Left forelimb (tissue), 1 donor: ENCODE results near the gene SLAIN1.
A peak's percentile ranks its signal among the peaks of the same experiment; 100 is the strongest.
"Not testable (repeated sequence)": the region's sequence is repeated elsewhere in the genome, so short reads cannot be mapped to it uniquely, and the experiment has no call there.

ENCODE experiments used
- DNase-seq: peaks from one replicate; pipeline ENCODE4 v3.0.0-alpha.2; 2018; ENCODE audit warnings: low spot score

The SLAIN1 gene

DNA sequence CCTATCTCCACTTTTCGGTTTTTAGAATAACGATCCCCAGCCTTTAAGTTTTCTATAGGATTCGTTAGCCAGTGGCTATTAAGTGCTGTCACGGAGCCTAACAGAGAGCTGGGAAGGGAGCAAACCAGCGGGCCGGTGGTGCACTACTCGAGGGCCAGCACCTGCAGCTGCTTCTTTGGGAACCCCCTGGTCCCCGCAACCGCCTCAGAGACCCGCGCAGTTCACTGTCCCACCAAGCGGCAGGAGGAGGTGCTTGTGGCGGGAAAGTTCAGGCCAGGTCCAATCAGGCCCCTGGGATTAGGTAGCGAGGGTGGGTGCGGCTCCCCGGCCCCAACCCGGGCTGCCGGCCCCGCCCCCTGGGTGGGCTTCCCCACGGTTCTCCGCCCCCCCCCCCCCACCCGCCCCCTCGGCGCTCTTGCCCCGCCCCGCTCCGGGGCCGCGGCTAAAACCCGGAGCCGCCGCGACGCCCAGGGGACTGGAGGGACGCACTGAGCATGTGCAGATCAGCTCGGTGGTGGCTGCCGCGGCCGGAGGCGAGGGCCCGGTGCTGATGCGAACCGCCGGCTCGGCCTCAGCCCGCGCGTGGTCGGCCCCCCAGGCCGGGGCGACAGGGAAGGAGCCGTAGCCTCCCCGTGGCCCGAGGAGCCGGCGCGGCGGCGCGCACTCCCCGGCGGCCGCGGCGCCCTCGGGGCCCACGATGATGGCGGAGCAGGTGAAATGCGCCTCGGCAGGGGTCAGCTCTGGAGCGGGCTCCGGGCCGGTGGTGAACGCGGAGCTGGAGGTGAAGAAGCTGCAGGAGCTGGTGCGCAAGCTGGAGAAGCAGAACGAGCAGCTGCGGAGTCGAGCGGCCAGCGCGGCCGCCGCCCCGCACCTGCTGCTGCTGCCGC, at the start of gene SLAIN1:
TSS of gene SLAIN1 (plus strand) at position 471 of the 887 bp plus-strand sequence. CDS start at position 698, 227 bp downstream.
- DNase-seq: peak; percentile 70

DNA sequence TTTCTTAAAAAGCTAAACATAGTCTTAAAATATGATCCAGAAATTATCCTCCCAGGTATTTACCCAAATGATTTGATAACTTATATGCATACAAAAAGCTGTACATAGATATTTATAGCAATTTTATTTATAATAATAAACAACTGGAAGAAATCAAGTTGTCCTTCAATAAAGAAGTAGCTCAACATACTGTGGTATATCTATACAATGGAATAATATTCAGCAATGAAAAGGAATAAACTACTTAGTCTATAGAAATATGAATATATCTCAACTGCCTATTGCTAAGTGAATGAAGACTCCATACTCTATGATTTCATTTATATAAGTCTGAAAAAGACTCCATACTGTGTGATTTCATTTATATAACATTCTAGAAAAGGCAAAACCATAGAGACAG, 47.1 kb upstream of the SLAIN1 start:
- DNase-seq: no peak

DNA sequence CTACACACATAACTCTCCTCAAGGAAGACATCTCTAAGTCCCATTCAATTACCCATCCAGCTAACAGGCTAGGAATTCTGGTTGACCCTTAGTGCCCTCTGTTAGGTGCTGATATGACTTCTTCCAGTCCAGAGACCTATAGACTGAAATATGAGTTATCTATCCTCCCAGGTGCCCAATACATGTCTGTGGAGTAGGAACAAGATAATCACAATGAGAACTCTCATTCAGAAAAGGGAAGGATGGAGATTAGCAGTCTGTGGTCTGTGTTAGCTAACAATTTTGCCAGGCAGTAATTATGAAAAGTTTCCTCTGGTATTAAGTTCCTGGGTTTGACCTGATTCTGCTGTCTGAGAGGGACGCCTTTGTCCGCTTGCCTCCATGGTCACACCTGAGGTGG, 44.2 kb upstream of the SLAIN1 start:
- DNase-seq: no peak

DNA sequence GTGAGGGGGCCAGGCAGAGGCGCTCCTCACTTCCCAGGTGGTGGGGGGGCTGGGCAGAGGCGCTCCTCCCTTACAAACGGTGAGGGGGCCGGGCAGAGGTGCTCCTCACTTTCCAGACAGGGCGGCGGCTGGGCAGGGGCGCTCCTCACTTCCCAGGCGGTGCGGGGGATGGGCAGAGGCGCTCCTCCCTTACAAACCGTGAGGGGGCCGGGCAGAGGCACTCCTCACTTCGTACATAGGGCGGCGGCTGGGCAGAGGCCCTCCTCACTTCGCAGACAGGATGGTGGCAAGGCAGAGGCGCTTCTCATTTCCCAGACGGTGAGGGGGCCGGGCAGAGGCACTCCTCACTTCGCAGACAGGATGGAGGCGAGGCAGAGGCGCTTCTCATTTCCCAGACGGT, 37.5 kb upstream of the SLAIN1 start:
- not testable (repeated sequence) for DNase-seq

DNA sequence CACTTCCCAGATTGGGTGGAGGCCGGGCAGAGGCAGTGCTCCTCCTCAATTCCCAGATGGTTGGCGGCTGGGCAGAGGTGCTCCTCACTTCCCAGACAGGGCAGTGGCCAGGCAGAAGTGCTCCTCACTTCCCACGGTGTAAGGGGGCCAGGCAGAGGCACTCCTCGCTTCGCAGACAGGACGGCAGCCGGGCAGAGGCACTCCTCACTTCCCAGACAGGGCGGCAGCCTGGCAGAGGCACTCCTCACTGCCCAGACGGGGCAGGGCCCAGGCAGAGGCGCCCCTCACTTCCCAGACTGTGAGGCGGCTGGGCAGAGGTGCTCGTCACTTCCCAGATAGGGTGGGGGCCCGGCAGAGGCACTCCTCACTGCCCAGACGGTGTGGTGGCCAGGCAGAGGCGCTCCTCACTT, 36.6 kb upstream of the SLAIN1 start:
- DNase-seq: no peak

DNA sequence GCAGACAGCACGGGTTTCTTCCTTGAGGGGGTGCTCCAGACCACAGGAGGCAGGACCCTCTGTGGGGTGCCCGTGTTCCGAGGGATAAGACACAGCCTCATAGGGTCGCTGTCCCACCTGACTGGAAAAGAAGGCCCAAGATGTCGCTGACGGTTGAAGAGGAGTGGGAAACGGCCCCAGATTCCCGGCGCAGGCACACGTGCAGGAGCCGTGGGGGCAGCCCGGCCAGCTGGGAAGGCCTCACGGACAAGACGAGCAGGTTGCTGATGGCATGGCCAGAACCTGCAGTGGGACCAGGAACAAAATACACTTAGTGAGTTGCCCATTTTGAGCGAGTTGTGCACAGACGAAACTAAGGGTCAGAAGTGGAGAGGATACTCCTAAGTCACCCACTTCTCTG, 35.2 kb upstream of the SLAIN1 start:
- DNase-seq: not testable (repeated sequence)

DNA sequence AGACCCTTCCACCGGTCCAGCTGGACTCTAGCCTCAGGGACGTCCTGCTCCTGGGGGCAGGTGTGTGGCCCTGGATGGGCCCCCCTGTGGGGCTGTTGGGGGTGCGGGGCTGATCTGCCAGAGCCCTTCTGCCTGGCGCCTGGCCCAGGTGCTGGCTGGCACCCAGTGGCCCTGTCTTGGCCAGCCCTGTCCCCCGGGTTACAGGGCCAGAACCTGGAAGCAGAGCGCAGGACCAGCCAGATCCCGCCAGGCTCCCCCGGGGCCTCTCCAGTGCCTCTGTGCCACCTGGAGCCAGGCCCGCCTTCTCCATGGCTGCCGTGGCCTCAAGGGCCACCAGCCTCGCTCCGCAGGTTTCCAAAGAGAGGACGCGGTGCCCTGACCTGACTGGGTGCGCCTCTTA, 34.7 kb upstream of the SLAIN1 start:
- not testable (repeated sequence) for DNase-seq

DNA sequence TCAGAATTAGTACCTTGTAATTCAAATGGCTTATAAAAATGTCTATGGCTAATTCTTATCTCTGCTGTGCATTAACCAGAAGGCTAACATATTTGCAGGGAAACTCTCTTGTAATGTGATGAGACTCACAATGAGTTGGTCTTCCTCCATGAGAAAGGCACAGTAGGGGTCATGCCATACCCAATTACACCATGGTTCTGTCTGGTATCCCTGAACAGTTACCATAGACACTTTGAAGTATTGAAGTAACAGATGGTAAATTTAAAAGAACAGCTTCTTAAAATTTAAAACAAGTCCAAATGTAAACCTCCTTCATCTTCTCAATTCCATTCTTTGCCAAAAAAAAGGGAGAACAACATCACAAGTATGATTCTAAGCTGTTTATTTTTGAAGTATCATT, 22.6 kb upstream of the SLAIN1 start:
- DNase-seq: no peak

DNA sequence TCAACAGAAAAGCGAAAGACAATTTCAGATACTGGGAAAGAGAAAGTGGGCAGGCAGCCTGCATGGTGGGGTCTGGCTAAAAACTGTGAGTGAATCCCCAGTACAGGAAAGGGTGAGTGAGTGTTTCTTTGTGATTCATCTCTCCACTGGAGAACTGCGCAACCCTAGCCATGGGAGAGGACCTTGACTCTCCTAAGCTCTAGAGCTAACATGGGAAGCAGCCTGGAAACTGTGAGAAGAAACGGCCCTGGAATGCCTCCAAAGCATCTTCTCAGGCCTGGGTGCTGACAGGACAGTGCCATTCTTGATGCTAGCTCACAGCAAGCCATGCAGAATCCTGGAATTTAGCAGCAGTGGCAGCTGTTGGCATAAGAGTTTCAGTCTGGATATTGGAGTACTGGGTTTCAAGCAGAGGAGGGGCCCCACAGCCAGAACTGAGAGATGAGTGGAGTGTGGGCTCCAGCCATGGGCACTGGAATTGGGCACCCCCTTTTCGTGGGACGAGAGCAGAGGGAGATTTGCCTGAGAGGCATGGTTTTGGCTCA, 18.7 kb upstream of the SLAIN1 start:
- no peak for DNase-seq

DNA sequence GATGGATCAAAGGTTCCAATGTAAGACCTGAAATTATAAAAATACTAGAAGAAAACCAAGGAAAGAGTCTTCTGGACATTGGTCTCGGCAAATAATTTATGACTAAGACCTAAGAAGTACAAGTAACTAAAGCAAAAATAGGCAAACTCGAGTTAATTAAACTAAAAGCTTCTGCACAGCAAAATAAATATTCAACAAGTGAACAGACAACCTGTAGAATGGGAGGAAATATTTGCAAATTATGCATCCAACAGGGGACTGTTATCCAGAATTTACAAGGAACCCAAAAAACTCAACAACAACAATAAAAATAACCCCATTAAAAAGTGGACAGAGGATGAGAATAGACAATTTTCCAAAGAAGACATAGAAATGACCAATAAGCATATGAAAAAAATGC, 9.7 kb upstream of the SLAIN1 start:
- no peak for DNase-seq

DNA sequence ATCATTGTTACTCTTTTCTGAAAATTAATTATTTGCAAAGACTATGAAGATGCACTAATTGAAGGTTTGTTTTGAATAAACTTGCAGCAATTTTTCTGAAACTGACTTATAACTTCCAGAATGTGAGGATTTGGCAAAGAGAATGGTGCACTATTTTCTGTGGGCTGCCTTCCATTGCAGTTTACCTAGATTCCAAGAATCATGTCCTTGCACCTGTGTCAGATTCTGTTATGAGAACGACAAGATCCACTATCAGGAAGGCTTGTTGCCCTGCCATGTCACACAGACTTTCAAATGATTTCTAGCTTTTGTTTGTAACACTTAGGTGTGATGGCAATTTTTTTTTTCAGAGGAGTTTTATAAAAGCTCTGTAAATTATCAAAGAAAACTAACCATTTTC, 5.6 kb upstream of the SLAIN1 start:
- DNase-seq: no peak

DNA sequence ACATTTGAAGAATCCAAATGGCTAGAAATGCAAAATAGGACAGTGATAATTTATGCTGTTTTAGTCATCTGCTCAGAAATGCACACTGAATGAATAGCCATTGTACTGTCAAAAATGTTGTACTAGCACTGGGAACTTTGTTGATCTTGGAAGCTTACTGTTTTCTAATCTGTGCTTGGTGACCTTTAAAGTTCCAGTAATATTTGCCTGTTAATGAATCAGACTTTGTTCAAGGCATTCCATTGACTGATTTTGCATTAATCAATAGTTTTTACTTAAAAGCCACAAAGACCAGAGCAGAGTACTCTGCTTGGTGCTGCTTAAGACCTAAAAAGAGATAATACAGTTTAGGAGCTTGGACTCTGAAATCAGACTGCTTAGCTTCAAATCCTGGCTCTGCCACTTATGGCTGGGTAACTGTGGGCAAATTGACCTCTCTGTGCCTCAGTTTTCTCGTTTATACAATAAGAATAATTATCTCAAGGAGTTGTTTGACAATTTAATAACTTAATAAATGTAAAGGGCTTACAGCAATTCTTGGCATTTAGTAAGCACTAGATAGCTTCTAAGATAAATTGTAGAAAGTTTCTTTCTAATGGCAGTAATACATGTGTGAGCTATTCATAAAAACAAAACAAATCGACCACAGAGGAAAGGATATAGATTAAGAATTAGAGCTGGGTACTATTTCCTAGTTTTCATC, 4.6 kb upstream of the SLAIN1 start:
- no peak for DNase-seq

DNA sequence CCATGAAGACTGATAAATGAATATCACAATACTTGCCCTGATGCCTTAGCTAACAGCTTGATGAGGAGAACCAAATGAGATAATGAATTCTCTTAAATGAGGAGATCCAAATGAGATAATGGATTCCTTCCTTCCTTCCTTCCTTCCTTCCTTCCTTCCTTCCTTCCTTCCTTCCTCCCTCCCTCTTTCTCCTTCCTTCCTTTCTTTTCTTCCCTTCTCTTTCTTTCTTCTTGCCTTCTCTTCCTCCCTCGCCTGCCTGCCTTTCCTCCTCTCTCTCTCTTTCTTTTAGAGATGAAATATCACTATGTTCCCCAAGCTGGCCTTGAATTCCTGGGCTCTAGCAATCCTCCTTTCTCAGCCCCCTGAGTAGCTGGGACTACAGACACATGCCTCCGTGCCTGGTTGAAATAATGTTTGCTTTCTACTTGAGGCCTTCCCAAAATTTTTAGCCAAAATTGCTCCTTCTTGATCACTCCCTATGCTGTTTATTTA, 4.0 kb upstream of the SLAIN1 start:
- DNase-seq: no peak

DNA sequence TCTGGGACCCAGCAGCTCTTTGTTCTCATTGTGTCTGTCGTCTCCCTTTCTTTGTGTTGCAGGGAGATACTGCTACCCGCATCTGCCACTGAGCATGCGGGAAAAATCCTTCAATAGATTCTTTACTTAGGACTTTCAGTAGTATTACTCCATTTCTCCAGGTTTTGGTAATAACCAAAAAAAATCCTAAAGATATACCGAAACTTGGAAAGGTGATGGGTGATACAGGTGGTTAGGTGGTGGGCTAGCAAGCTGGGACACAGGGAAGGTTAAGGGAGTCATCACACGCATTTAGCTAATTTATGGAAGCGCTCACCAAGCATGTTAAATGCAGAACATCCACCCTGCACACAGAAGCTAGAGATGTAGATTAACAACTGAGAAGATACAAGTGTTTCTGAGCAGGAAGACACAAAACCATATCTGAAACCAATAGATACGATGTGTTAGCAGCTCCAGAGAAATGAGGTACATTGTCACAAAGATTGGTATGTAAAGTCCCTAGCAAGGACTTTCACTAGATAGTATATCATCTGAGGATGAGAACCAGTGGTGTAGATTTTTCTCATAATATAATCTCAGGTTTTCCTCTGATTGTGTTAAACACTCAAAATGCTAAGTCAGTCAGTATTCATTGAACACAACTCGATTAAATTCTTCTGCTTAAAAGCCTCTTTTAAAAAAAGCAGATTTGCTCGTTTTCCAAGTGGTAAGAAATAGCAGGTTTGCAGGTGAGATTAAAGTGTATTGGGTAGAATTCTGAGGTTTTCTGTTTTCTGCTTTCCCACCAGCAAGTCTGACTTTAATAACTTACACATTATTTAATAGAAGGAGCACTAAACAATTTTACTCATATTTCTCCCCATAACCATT, 1.2 kb upstream of the SLAIN1 start:
- DNase-seq: no peak

DNA sequence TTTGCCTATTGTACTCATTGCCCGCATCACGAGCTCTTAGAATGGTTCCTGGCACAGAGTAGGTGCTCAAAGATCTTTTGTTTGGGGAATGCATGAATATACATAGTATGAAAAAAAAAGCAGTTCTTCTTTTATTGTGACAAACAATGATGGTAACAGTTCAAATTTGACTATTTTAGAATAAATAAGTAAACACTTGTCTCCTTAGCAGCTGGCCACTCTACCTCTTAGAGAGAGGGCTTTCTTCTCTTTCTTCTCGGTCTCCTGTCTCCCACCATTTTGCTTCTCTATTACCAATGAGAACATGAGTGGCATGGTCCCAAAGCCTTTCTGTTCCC, 639 bp upstream of the SLAIN1 start:
- DNase-seq: no peak

DNA sequence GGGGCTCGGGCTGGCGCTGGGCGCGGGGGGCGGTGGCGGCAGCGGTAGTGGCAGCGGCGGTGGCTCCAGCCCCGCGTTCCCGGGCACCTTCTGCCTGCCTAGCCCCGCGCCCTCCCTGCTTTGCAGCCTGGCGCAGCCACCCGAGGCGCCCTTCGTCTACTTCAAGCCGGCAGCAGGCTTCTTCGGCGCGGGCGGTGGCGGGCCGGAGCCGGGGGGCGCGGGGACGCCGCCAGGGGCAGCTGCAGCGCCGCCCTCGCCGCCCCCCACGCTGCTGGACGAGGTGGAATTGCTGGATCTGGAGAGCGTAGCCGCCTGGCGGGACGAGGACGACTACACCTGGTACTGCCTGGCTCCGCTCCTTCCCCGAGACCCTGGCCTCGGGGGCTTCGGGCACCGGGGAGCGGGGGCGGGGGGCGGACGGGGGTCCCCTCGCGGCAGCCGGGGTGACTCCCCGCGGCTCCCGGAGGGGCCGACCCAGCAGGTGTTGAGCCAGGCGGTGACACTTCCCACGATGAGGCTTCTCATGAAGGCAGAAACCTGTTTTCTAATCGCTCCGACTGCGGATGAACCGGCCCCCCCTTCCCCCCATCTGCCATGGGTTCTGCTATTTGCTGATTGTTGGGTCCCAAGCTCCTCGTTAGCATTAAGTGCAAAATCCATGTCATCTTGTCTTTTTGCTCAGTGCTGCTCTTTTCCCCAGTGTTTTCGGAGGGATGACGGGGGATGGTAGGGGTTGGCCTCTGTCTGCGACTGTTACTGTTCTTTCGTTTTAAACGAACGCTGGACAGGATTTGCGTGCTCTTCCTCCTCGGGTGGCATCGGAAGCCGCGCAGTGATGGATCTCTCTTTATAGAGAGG, 943 bp downstream of the SLAIN1 start:
- DNase-seq: peak; percentile 61

DNA sequence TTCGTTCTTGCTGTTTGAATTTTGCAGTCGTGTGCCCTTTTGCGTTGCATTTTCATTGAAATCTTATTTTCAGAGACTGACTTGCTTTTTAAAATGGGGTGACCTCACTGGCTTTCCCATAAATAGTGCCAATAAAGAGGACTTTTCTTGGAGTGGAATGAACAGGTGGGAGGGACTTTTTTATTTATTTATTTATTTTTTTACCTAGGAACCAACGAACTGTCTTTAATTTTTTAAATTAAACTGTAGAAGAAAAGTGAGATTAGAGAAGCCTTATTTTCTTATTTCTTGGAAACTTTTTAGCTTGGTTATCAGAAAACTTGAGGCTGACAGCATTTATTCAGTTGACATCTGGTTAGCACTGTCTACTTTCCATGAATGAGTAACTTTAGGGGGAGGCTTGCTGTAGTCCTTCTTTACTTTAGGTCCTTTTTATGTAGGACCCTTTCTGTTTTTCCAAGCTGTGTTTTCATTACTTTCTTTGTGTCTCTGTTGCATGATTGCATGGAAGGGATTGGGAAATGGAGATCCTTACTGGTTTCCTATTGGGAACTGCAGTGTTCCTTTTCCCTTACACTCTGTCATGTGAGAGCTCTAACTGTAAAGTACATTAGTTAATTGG, 1.7 kb downstream of the SLAIN1 start:
- no peak for DNase-seq

DNA sequence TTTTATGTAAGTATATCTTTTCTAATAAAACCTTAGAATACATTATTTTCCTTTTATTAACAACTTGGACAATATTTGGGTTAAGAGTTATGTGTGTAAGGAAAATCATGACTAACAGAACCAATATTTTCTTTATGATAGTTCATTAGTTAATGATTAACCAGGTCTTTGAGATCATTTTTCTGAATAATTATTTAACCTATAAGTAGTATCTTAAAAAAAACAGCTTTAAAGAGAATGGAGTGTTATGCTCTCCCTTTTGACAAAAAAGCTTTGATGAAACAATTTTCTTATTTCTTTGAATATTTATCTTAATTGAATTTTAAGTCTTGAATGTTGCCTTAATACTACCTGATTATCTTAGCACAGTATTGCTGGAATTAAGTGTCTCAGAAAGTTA, 3.8 kb downstream of the SLAIN1 start:
- no peak for DNase-seq

DNA sequence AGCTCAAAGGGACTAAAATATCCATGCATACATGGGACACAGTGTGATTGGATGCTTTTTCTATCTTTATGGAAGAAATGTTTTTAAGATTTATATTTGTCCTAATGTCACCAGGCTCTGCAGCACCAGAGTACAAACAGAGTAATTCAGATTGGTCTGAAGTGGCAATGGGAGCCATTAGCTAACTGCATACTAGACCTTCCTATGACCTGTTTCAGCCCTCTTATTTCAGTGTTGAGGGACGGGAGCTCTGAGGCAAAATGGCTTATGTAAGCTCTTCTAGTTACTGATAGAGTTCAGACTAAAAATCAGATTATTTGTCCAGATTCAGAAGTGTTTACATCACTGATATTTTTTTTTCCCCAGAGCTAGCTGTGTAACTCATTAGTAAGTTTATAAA, 4.9 kb downstream of the SLAIN1 start:
- no peak for DNase-seq

DNA sequence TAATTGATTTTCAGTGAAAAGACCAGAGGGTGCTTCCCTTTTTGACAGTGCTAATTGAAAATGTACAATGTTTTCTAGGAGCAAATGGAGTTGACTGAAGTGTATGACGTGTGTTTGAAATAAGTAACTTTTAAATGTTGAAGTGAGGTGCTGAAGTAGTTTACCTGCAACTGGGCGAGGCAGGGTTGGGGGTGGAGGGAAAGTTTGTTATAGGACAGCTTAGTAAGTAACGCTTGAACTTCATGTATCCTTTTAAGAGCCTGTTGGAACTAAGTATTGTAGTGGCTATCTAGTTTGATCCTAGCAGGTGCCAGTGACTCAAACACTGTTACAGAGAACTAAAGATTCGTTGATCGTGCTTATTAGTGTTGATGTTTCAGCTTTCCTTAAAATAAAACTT, 5.9 kb downstream of the SLAIN1 start:
- no peak for DNase-seq
